ENCODE data around the gene RABAC1.

DNA sequence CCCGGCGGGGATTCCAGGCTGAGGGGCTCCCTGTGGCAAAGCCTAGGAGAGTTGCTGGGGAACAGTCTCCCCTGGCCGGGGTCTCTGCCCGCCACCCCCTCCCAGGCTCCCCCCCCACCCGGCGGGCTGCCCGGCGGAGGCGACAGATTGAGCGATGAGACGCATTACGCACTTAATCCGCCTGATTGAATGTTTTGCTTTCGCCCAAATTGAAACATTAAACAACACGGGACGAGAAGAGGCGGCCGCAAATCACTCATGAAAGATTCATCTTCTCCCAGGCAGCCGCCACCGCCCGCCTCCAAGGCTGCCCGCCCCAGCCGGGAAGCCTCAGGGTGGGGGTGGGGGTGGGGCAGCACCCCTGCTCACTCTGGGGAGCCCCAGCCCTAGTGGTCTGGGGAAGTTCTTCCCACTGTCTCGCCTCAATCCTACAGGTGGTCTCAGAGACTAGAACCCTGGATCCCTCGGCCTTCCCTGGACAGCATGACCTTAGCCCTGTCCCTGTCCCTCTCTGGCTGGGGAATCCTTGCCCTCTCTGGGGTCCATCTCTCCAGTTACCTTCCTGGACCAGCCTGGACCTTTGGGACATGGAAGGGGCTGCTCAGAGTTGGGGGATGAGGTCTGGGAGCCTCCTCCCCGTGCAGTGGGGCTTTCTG is 23.2 kb downstream of the RABAC1 start:
- TF ChIP-seq, protein P1, sequence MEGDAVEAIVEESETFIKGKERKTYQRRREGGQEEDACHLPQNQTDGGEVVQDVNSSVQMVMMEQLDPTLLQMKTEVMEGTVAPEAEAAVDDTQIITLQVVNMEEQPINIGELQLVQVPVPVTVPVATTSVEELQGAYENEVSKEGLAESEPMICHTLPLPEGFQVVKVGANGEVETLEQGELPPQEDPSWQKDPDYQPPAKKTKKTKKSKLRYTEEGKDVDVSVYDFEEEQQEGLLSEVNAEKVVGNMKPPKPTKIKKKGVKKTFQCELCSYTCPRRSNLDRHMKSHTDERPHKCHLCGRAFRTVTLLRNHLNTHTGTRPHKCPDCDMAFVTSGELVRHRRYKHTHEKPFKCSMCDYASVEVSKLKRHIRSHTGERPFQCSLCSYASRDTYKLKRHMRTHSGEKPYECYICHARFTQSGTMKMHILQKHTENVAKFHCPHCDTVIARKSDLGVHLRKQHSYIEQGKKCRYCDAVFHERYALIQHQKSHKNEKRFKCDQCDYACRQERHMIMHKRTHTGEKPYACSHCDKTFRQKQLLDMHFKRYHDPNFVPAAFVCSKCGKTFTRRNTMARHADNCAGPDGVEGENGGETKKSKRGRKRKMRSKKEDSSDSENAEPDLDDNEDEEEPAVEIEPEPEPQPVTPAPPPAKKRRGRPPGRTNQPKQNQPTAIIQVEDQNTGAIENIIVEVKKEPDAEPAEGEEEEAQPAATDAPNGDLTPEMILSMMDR (IDR thresholded peaks at IDR 0.05) = no peak
- no peak for TF ChIP-seq SIN3A (IDR thresholded peaks at IDR 0.05; ENCODE audit: borderline replicate concordance, insufficient read depth, low read depth, low read length)
- TF ChIP-seq POLR2AphosphoS5 (IDR thresholded peaks at IDR 0.05; ENCODE audit: low read depth, low read length) = no peak
